ENCODE results near the gene CNTNAP5. TPM values are rescaled to one million over a fixed set of nuclear protein-coding genes. Genes with fewer than 3 reads are reported as not detected.

CNTNAP5 gene
- total RNA-seq, 1 experiment from 2014 or later: not detected

DNA sequence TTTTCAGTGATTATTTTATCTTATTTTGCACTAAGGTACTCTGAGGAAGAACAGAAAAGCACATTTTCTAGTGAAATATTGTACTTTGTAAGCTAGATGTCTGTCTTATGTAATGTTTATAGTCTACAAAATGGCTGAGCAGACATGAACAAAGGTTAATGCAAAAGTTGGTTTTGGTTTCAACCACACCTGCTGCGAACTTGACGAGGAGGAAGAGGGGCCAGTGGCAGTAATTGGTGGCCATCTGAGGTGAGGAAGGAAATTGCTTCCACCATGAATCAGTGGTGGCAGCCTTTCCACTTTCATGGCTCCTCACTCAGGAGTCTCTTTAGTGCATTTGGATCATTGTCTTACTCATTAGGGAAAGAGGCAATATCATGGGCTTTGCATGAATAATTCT, 894.2 kb downstream of the CNTNAP5 start:
- no peak for DNase-seq (ENCODE audit: low spot score)
- no peak for TF ChIP-seq EZH2 (IDR thresholded peaks at IDR 0.05; ENCODE audit: borderline replicate concordance, low read depth, low read length, poor library complexity, severe bottlenecking)
- TF ChIP-seq, protein P1, sequence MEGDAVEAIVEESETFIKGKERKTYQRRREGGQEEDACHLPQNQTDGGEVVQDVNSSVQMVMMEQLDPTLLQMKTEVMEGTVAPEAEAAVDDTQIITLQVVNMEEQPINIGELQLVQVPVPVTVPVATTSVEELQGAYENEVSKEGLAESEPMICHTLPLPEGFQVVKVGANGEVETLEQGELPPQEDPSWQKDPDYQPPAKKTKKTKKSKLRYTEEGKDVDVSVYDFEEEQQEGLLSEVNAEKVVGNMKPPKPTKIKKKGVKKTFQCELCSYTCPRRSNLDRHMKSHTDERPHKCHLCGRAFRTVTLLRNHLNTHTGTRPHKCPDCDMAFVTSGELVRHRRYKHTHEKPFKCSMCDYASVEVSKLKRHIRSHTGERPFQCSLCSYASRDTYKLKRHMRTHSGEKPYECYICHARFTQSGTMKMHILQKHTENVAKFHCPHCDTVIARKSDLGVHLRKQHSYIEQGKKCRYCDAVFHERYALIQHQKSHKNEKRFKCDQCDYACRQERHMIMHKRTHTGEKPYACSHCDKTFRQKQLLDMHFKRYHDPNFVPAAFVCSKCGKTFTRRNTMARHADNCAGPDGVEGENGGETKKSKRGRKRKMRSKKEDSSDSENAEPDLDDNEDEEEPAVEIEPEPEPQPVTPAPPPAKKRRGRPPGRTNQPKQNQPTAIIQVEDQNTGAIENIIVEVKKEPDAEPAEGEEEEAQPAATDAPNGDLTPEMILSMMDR (conservative IDR thresholded peaks at IDR 0.05; ENCODE audit: low read depth, low read length): no peak
- Histone ChIP-seq H3K27ac (ENCODE audit: low read depth, low read length, poor library complexity, severe bottlenecking) (no peak overlapping the region), H3K36me3 (ENCODE audit: insufficient read depth, low read length, poor library complexity, severe bottlenecking) (no peaks in the 10 kb centered on the region), H3K9me3 (ENCODE audit: low read depth, low read length, poor library complexity, severe bottlenecking) (no peaks in the 10 kb centered on the region), H3K4me1 (ENCODE audit: insufficient read depth, low read length, poor library complexity, severe bottlenecking) (no peaks in the 10 kb centered on the region), H3K27me3 (replicated peaks; ENCODE audit: insufficient read depth, low read depth, low read length, poor library complexity) (no peaks in the 10 kb centered on the region), H3K4me3 (ENCODE audit: low read depth, low read length, poor library complexity, severe bottlenecking) (no peak overlapping the region)
- BruUV-seq (replicated peaks): no TSS peak
- CTCF ChIA-PET: no interaction called here
- POLR2A ChIA-PET (ENCODE audit: low non-redundant PET): no interaction called here
- intact Hi-C loops (cut with micrococcal nuclease; ENCODE audit: unreplicated experiment): no loop called here

DNA sequence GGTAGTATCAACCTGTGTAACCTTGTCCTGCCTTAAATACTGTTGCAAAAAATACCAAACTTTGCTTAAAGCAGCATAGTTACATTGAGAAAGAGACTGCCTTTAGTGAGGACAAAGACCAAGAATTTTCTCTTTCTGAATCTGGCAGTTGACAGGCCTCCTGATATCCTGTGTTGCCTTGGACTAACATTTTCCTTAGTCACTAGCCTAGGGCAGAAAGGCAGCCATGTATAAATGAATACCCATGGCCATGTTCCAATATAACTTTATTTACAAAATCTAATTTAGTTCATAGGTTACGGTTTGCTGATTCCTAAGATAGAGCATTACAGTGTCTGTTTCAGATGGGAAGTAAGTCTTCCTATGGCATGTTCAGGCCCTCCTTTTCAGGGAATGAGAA, 895.4 kb downstream of the CNTNAP5 start:
- no TSS peak for BruUV-seq (replicated peaks)
- POLR2A ChIA-PET (ENCODE audit: low non-redundant PET): no interaction called here
- intact Hi-C loops (cut with micrococcal nuclease; ENCODE audit: unreplicated experiment): no loop called here

DNA sequence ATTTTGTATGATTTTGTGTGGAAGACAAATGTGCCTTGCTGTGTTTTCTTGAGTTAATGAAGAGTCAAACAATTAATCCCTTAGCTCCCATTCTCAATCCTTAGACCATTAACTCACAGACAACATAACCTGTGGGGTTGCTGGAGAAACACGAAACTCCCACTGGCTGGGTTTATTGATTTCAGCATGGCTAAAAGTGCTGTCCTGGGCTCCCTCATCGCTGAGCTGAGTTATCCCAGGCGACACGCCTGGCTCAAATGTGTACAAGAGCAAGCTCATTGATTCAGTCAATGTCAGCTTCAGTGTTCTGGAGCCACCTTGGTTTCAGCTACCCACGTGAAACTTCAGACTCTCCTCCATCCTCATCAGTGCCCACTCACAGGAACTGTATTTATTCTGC, 896.1 kb downstream of the CNTNAP5 start:
- Histone ChIP-seq H3K27me3 (replicated peaks; ENCODE audit: insufficient read depth, low read depth, low read length, poor library complexity) (no peaks in the 10 kb centered on the region), H3K36me3 (ENCODE audit: insufficient read depth, low read length, poor library complexity, severe bottlenecking) (no peaks in the 10 kb centered on the region), H3K4me1 (ENCODE audit: insufficient read depth, low read length, poor library complexity, severe bottlenecking) (no peaks in the 10 kb centered on the region), H3K4me3 (ENCODE audit: low read depth, low read length, poor library complexity, severe bottlenecking) (no peak overlapping the region), H3K27ac (ENCODE audit: low read depth, low read length, poor library complexity, severe bottlenecking) (no peak overlapping the region), H3K9me3 (ENCODE audit: low read depth, low read length, poor library complexity, severe bottlenecking) (no peaks in the 10 kb centered on the region)
- no TSS peak for BruUV-seq (replicated peaks)
- POLR2A ChIA-PET (ENCODE audit: low non-redundant PET): no interaction called here
- CTCF ChIA-PET: no interaction called here
- no peak for TF ChIP-seq EZH2 (IDR thresholded peaks at IDR 0.05; ENCODE audit: borderline replicate concordance, low read depth, low read length, poor library complexity, severe bottlenecking)
- TF ChIP-seq, protein P1 (conservative IDR thresholded peaks at IDR 0.05; ENCODE audit: low read depth, low read length): no peak
- DNase-seq (ENCODE audit: low spot score): no peak
- intact Hi-C loops (cut with micrococcal nuclease; ENCODE audit: unreplicated experiment): no loop called here

More for the DNA sequence above, 895.4 kb downstream of the CNTNAP5 start:
- CTCF ChIA-PET: no interaction called here
- Histone ChIP-seq H3K4me3 (ENCODE audit: low read depth, low read length, poor library complexity, severe bottlenecking) (no peak overlapping the region), H3K27ac (ENCODE audit: low read depth, low read length, poor library complexity, severe bottlenecking) (no peak overlapping the region), H3K9me3 (ENCODE audit: low read depth, low read length, poor library complexity, severe bottlenecking) (no peaks in the 10 kb centered on the region), H3K4me1 (ENCODE audit: insufficient read depth, low read length, poor library complexity, severe bottlenecking) (no peaks in the 10 kb centered on the region), H3K27me3 (replicated peaks; ENCODE audit: insufficient read depth, low read depth, low read length, poor library complexity) (no peaks in the 10 kb centered on the region), H3K36me3 (ENCODE audit: insufficient read depth, low read length, poor library complexity, severe bottlenecking) (no peaks in the 10 kb centered on the region)
- no peak for DNase-seq (ENCODE audit: low spot score)
- TF ChIP-seq, protein P1 (conservative IDR thresholded peaks at IDR 0.05; ENCODE audit: low read depth, low read length): no peak
- no peak for TF ChIP-seq EZH2 (IDR thresholded peaks at IDR 0.05; ENCODE audit: borderline replicate concordance, low read depth, low read length, poor library complexity, severe bottlenecking)
